Fibroblast of lung (primary cell): ENCODE data around the gene DSTYK.

Source experiments
- EZH2 ChIP-seq: IDR thresholded peaks from 2 replicates; pipeline ENCODE4 v1.5.1; 2012; ENCODE audit warnings: low read length, control low read depth, mild to moderate bottlenecking; ENCODE audit errors: missing control alignments
- TF ChIP-seq, protein P1 (sequence below), 2 donors: IDR thresholded peaks in 1 of 2; conservative IDR thresholded peaks in 1 of 2; 1 replicate in 1 of 2; 2 replicates in 1 of 2; pipeline ENCODE4 v1.5.1; 2011 to 2012; ENCODE audit warnings: low read length in 2 of 2, control low read depth in 1 of 2, inconsistent platforms in 1 of 2, low read depth in 1 of 2, mild to moderate bottlenecking in 1 of 2

DNA sequence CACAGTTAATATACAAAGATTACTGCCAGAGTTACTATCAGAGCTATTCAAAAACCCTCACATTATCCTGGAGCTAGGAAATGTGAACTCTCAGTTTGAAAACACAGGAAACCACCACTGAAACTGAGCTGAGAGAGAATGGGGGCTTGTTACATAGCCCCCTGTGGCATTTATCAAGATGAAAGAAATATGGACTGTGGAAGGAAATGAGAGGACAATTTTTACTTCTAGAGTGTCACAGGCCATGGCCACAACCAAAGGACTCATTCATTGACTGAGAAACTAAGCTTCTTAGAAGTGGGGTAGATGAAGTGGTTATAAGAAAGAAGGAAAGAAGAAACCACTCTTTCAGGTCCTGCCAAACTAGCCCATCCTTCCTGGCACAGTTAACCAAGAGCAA is 25.3 kb downstream of the DSTYK start:
- TF ChIP-seq, protein P1, sequence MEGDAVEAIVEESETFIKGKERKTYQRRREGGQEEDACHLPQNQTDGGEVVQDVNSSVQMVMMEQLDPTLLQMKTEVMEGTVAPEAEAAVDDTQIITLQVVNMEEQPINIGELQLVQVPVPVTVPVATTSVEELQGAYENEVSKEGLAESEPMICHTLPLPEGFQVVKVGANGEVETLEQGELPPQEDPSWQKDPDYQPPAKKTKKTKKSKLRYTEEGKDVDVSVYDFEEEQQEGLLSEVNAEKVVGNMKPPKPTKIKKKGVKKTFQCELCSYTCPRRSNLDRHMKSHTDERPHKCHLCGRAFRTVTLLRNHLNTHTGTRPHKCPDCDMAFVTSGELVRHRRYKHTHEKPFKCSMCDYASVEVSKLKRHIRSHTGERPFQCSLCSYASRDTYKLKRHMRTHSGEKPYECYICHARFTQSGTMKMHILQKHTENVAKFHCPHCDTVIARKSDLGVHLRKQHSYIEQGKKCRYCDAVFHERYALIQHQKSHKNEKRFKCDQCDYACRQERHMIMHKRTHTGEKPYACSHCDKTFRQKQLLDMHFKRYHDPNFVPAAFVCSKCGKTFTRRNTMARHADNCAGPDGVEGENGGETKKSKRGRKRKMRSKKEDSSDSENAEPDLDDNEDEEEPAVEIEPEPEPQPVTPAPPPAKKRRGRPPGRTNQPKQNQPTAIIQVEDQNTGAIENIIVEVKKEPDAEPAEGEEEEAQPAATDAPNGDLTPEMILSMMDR (conservative IDR thresholded peaks at IDR 0.05 in 1 of 2, IDR thresholded peaks at IDR 0.05 in 1 of 2; ENCODE audit: low read depth in 1 of 2, low read length in 2 of 2): no peak
- no peak for TF ChIP-seq EZH2
